ENCODE data around the gene C1QL1.

Gene C1QL1

GRCh38 chr17:44933824-44934744, 34.0 kb downstream of the C1QL1 start:
- in situ Hi-C loops (cut with MboI; ENCODE audit: low pct_unique_long_range_greater_than_20kb, low sequenced_read_pairs, unreplicated experiment) = no loop called here
- no peak for TF ChIP-seq CTCF (IDR thresholded peaks at IDR 0.05; ENCODE audit: extremely low read depth, insufficient read depth, missing control alignments)
- DNase-seq (ENCODE audit: low spot score) = no peak

- no peak for DNase-seq (ENCODE audit: low spot score)
- in situ Hi-C loops (cut with MboI; ENCODE audit: low pct_unique_long_range_greater_than_20kb, low sequenced_read_pairs, unreplicated experiment) = no loop called here
- no peak for TF ChIP-seq CTCF (IDR thresholded peaks at IDR 0.05; ENCODE audit: extremely low read depth, insufficient read depth, missing control alignments)
These were observed 35.4 kb downstream of the C1QL1 start for GRCh38 chr17:44932787-44933097.

- in situ Hi-C loops (cut with MboI; ENCODE audit: low pct_unique_long_range_greater_than_20kb, low sequenced_read_pairs, unreplicated experiment) = no loop called here
- DNase-seq (ENCODE audit: low spot score) = no peak
- no peak for TF ChIP-seq CTCF (IDR thresholded peaks at IDR 0.05; ENCODE audit: extremely low read depth, insufficient read depth, missing control alignments)
These were observed 35.9 kb downstream of the C1QL1 start for GRCh38 chr17:44932096-44932786.

- in situ Hi-C loops (cut with MboI; ENCODE audit: low pct_unique_long_range_greater_than_20kb, low sequenced_read_pairs, unreplicated experiment) = no loop called here
- no peak for DNase-seq (ENCODE audit: low spot score)
- no peak for TF ChIP-seq CTCF (IDR thresholded peaks at IDR 0.05; ENCODE audit: extremely low read depth, insufficient read depth, missing control alignments)
These were observed 36.7 kb downstream of the C1QL1 start for GRCh38 chr17:44931376-44931775.

GRCh38 chr17:44930667-44931066, 37.4 kb downstream of the C1QL1 start:
- no peak for TF ChIP-seq CTCF (IDR thresholded peaks at IDR 0.05; ENCODE audit: extremely low read depth, insufficient read depth, missing control alignments)
- in situ Hi-C loops (cut with MboI; ENCODE audit: low pct_unique_long_range_greater_than_20kb, low sequenced_read_pairs, unreplicated experiment) = no loop called here
- no peak for DNase-seq (ENCODE audit: low spot score)

- DNase-seq (ENCODE audit: low spot score) = no peak
- TF ChIP-seq CTCF (IDR thresholded peaks at IDR 0.05; ENCODE audit: extremely low read depth, insufficient read depth, missing control alignments) = no peak
- in situ Hi-C loops (cut with MboI; ENCODE audit: low pct_unique_long_range_greater_than_20kb, low sequenced_read_pairs, unreplicated experiment) = loop anchor here (10.0 kb wide), 1 partner anchor 86 kb away; no protein-coding TSS in a partner anchor
These were observed 39.0 kb downstream of the C1QL1 start for GRCh38 chr17:44928950-44929720.

Measured in GM13977 (cell line).